Measurements from ENCODE around the gene CACNA1C. TPM values are rescaled to one million over a fixed set of nuclear protein-coding genes. Genes with fewer than 3 reads are reported as not detected.

The CACNA1C gene
- polyA plus RNA-seq, 1 of the 3 experiments (the other 2 are of a cell fraction) = 1.5 TPM

- no peak for TF ChIP-seq FOXJ3 (CRISPR knock-in tag; IDR thresholded peaks at IDR 0.05)
- no peak for TF ChIP-seq USF2 (IDR thresholded peaks at IDR 0.05; ENCODE audit: borderline replicate concordance, low read depth, low read length)
Observed at GRCh38 chr12:2334271-2334670, 281.5 kb downstream of the CACNA1C start (continued).

- no peaks in the 10 kb centered on the region for H3K9me3 ChIP-seq
- no peak overlapping the region for H3K9ac ChIP-seq
- H3K9me2 ChIP-seq = no peaks in the 10 kb centered on the region
- DNase-seq = no peak
- TF ChIP-seq REST (IDR thresholded peaks at IDR 0.05; ENCODE audit: low read depth, low read length) = no peak
- TF ChIP-seq MAX (IDR thresholded peaks at IDR 0.05; ENCODE audit: low read depth) = no peak
- TF ChIP-seq RAD21 (IDR thresholded peaks at IDR 0.05; ENCODE audit: low read length) = no peak
- ChIA-PET POLR2A (no interaction called here), CTCF (interaction anchor here (0.9 to 1.1 kb wide), 2 partner anchors 248 to 277 kb away, joined by 3 read pairs; no protein-coding TSS in a partner anchor)
- H3K4me1 ChIP-seq (ENCODE audit: control insufficient read depth in 1 of 2, insufficient read depth in 2 of 2, low read depth in 1 of 2, low read length in 1 of 2) = peaks cover 19 to 38% of the 10 kb centered on the region in 2 experiments
- H3K4me3 ChIP-seq (ENCODE audit: low read depth in 2 of 2, low read length in 1 of 2) = no peak overlapping the region
- no peaks in the 10 kb centered on the region for H3K36me3 ChIP-seq (replicated peaks in 1 of 2; ENCODE audit: control insufficient read depth in 1 of 2, insufficient read depth in 2 of 2, low read length in 1 of 2)
- WGBS (ENCODE audit: low lambda C conversion rate) = 83% methylated on average over 4 of the region's 4 CpGs
- no peak overlapping the region for H3K4me2 ChIP-seq
- no peaks in the 10 kb centered on the region for H4K20me1 ChIP-seq (ENCODE audit: insufficient read depth)
- peak overlapping the region in 1 of 2 experiments; percentile 98; a peak in 2 of 4 replicates for H3K27ac ChIP-seq (ENCODE audit: low read depth in 2 of 2, low read length in 1 of 2)
- peaks cover 38% of the 10 kb centered on the region for H3F3A ChIP-seq (replicated peaks; ENCODE audit: insufficient read depth)
- no peaks in the 10 kb centered on the region for H3K27me3 ChIP-seq (ENCODE audit: insufficient read depth)
- H3K79me2 ChIP-seq (ENCODE audit: insufficient read depth) = no peaks in the 10 kb centered on the region
- H2AFZ ChIP-seq (ENCODE audit: low read depth) = no peak overlapping the region
Observed at GRCh38 chr12:2334689-2335088, 281.9 kb downstream of the CACNA1C start.

- WGBS (ENCODE audit: low lambda C conversion rate) = 72% methylated on average over 4 of the region's 5 CpGs
- Histone ChIP-seq H3F3A (replicated peaks; ENCODE audit: insufficient read depth) (peaks cover 40% of the 10 kb centered on the region), H3K9ac (no peak overlapping the region), H3K27me3 (ENCODE audit: insufficient read depth) (no peaks in the 10 kb centered on the region), H3K4me3 (ENCODE audit: low read depth in 2 of 2, low read length in 1 of 2) (no peak overlapping the region), H3K4me1 (ENCODE audit: control insufficient read depth in 1 of 2, insufficient read depth in 2 of 2, low read depth in 1 of 2, low read length in 1 of 2) (peaks cover 19 to 38% of the 10 kb centered on the region in 2 experiments), H3K4me2 (0 out of 2 replicates have a peak overlapping the region, but pooled peaks have one; percentile 74), H2AFZ (ENCODE audit: low read depth) (no peak overlapping the region; the same call in 1 of the 2 replicates), H4K20me1 (ENCODE audit: insufficient read depth) (no peaks in the 10 kb centered on the region), H3K9me2 (no peaks in the 10 kb centered on the region), H3K36me3 (replicated peaks in 1 of 2; ENCODE audit: control insufficient read depth in 1 of 2, insufficient read depth in 2 of 2, low read length in 1 of 2) (no peaks in the 10 kb centered on the region), H3K9me3 (no peaks in the 10 kb centered on the region), H3K27ac (ENCODE audit: low read depth in 2 of 2, low read length in 1 of 2) (peak overlapping the region; percentile 83 to 98), H3K79me2 (ENCODE audit: insufficient read depth) (no peaks in the 10 kb centered on the region)
- POLR2A ChIA-PET = no interaction called here
- DNase-seq = no peak
- CTCF ChIA-PET = interaction anchor here (0.9 to 1.1 kb wide), 2 partner anchors 248 to 278 kb away, joined by 3 read pairs; no protein-coding TSS in a partner anchor
- TF ChIP-seq MAX (IDR thresholded peaks at IDR 0.05; ENCODE audit: low read depth) (no peak), ZBTB33 (IDR thresholded peaks at IDR 0.05; ENCODE audit: borderline replicate concordance, low read depth) (no peak), USF1 (IDR thresholded peaks at IDR 0.05; ENCODE audit: borderline replicate concordance, low read depth) (no peak), TEAD4 (IDR thresholded peaks at IDR 0.05; ENCODE audit: borderline replicate concordance, insufficient read depth) (no peak), CHD2 (IDR thresholded peaks at IDR 0.05; ENCODE audit: low read length, partially characterized antibody) (no peak), FOXJ3 (CRISPR knock-in tag; IDR thresholded peaks at IDR 0.05) (no peak), EP300 (IDR thresholded peaks at IDR 0.05; ENCODE audit: borderline replicate concordance in 1 of 2, low read depth in 1 of 2, low read length in 1 of 2) (no peak), SIN3A (IDR thresholded peaks at IDR 0.05; ENCODE audit: borderline replicate concordance, low read depth, low read length) (no peak), RFX5 (IDR thresholded peaks at IDR 0.05; ENCODE audit: low read length) (no peak), MEF2A (IDR thresholded peaks at IDR 0.05; ENCODE audit: borderline replicate concordance, low read depth) (no peak), TCF12 (IDR thresholded peaks at IDR 0.05) (no peak), GABPA (IDR thresholded peaks at IDR 0.05; ENCODE audit: low read depth) (no peak), POLR2AphosphoS5 (IDR thresholded peaks at IDR 0.05; ENCODE audit: low read depth, low read length) (no peak), RCOR1 (IDR thresholded peaks at IDR 0.05; ENCODE audit: low read length) (no peak), RAD21 (IDR thresholded peaks at IDR 0.05; ENCODE audit: low read length) (no peak)
Observed at GRCh38 chr12:2335109-2335508, 282.3 kb downstream of the CACNA1C start.
